Bronchial epithelial cell (primary cell): Measurements from ENCODE around the gene ARL5A. TPM values are rescaled to one million over a fixed set of nuclear protein-coding genes. Genes with fewer than 3 reads are reported as not detected.

Experiments
- DNase-seq: peaks from one replicate; pipeline ENCODE4 v3.0.0-alpha.2; 2010; ENCODE audit warnings: low read depth
- FAIRE-seq: peaks from 2 replicates; lab custom pipeline; 2011; peaks lifted over from hg19 to GRCh38; lab: Jason Lieb, UNC
- H3K27me3 ChIP-seq: 2 replicates; pipeline ENCODE4 v1.5.1; 2011; ENCODE audit warnings: low read length; ENCODE audit not compliant: control insufficient read depth, insufficient read depth
- H3K36me3 ChIP-seq: 2 replicates; pipeline ENCODE4 v1.5.1; 2011; ENCODE audit warnings: low read length; ENCODE audit not compliant: control insufficient read depth, insufficient read depth
- H3K4me3 ChIP-seq: 2 replicates; pipeline ENCODE4 v1.5.1; 2011; ENCODE audit warnings: mild to moderate bottlenecking, low read depth, low read length, control low read depth
- CTCF ChIP-seq: IDR thresholded peaks from 2 replicates; pipeline ENCODE4 v1.5.1; 2011; ENCODE audit warnings: mild to moderate bottlenecking, moderate library complexity, low read length, control low read depth, inconsistent platforms; ENCODE audit not compliant: insufficient read depth, severe bottlenecking
- total RNA-seq: library from RNA; depleted of rRNA; stranded (reverse); fragments of >200 nt; gene quantifications from 2 replicates; pipeline ENCODE4 v1.2.1, GENCODE V29; 2014

The ARL5A gene
- total RNA-seq, 1 donor from 2014 or later = 66.6 TPM

DNA sequence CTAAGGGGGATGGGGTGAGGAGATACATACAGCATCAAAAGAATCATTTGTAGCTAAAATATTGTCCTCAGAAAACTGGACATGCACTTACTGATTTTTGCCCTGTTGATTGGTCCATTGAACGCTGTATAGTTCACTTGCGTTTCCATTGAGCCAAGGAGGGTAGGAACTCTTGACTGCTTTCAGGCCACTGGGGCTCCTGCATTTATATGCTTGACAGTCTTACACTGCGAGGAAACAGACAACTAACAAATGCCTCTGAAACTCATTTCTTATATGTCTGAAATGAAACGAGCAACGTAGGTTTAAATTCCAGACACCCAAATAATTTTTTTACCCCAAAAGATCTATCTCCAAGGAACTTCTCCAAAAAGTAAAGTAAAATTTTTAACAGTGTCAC lies 42.1 kb downstream of the ARL5A start:
- peaks cover 5% of the 10 kb centered on the region for H3K36me3 ChIP-seq
- no peak for DNase-seq
- H3K27me3 ChIP-seq = no peaks in the 10 kb centered on the region
- TF ChIP-seq CTCF = no peak
- no peak for FAIRE-seq
- H3K4me3 ChIP-seq = no peak overlapping the region

DNA sequence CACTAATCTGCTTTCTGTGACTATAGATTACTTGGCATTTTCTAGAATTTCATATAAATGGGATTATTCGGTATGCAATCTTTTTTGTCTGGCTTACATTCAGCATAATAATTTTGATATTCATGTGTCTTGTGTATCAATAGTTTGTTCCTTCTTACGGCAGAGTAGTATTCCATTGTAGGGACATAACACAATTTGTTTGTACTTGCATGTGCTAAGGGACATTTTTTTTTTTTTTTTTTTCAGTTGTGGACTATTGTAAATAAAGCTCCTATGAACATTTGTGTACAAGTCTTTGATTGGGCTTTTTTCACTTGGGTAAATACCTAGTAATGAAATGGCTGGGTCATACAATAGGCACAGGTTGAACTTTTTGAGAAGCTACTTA lies 45.1 kb downstream of the ARL5A start:
- H3K4me3 ChIP-seq = no peak overlapping the region
- FAIRE-seq (no peak), DNase-seq (no peak)
- peaks cover 7% of the 10 kb centered on the region for H3K36me3 ChIP-seq
- H3K27me3 ChIP-seq = no peaks in the 10 kb centered on the region
- no peak for TF ChIP-seq CTCF

- peaks cover 7% of the 10 kb centered on the region for H3K36me3 ChIP-seq
- DNase-seq = no peak
- no peak overlapping the region for H3K4me3 ChIP-seq
- no peaks in the 10 kb centered on the region for H3K27me3 ChIP-seq
- TF ChIP-seq CTCF = no peak
- no peak for FAIRE-seq
Observed at GRCh38 chr2:151782378-151783132, 45.7 kb downstream of the ARL5A start.

DNA sequence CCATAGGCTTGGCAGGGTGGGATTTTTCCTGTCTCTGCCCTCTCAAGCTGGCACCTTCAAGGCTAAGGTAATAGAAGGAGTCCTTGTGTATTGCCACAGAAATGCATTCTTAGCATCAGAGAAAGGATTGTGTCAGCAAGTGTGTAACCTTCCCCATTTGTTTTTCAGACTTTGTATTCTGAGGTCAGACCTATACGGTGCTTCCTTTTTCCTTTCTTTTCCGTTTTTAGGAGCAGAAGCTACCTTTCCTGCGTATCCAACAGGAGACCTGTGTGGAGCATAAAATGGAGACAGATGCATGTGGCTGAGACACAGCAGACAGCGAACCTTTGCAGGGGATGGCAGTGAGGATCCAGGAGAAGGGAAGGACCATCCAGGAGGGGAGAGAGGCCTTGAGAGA lies 46.6 kb downstream of the ARL5A start:
- DNase-seq = no peak
- Histone ChIP-seq H3K4me3 (no peak overlapping the region), H3K27me3 (no peaks in the 10 kb centered on the region), H3K36me3 (peaks cover 7% of the 10 kb centered on the region)
- no peak for FAIRE-seq
- no peak for TF ChIP-seq CTCF

DNA sequence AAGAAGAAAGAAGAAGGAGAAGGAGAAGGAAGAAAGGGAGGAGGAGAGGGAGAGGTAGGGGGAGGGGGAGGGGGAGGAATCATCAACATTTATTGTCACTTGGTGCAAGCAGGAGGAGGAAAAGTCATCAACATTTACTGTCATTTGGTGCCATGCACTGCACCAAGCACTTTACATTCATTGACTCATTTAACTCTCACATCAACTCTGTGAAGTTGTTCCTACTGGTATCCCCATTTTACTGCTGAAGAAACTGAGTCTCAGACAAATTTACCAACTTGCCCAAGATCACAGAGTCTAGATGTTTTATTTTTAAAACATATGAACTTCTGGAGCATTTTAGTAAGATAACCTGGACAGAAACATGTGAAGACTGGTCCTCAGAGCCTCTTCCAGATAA lies 47.3 kb downstream of the ARL5A start:
- no peak for DNase-seq
- Histone ChIP-seq H3K27me3 (no peaks in the 10 kb centered on the region), H3K4me3 (no peak overlapping the region), H3K36me3 (peaks cover 4% of the 10 kb centered on the region)
- no peak for TF ChIP-seq CTCF
- no peak for FAIRE-seq

- DNase-seq = no peak
- H3K36me3 ChIP-seq = peaks cover 4% of the 10 kb centered on the region
- no peaks in the 10 kb centered on the region for H3K27me3 ChIP-seq
- no peak for FAIRE-seq
- no peak for TF ChIP-seq CTCF
- H3K4me3 ChIP-seq = no peak overlapping the region
Observed at GRCh38 chr2:151777935-151778334, 50.3 kb downstream of the ARL5A start.
